ENCODE measurements around the gene GRIK4. TPM values are rescaled to one million over a fixed set of nuclear protein-coding genes. Genes with fewer than 3 reads are reported as not detected.

GRIK4 gene
- total RNA-seq, 1 donor from 2014 or later, result 4.3 TPM

DNA sequence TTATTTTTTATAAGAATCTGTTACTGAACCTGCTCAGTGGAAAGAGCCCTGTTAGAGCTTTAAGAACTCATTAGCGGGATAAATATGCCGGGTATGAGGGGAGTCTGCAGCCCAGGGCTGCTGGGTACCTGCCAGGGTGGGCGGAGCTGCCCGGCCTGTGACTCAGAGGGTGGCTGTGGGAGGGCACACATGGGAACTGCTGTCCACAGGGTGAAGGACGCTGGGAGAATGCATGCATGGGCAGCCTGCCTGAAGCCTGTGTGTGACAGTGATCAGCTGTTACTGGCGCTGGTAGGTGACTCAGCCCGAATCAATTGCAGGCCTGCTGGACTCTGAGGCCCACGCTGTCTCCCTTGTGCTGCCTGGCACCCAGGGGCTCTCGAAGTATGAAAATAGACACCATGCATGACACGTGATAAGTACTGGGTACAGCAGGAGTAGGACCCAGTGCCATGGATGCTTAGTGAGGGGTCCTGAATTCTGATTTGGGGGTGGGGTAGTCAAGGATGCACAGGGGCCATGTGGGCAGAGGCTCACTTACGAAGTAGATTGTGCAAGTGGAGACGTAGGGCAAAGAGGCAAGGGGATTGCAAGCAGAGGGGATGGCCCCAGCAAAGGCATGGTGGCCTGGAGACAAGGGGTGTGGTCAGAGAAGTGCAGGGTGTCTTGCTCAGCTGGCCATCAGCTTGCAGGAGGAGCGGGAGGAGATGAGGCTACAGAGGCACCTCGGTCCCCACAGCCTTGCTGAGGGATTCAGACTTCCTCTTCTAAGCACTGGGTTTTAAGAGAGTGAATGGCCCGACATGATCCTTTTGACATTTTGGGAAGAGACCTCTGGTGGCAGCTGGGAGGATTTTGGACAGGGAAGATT lies 36.5 kb downstream of the GRIK4 start:
- DNase-seq, result peak; percentile 81
- ATAC-seq, result peak; percentile 88
- Histone ChIP-seq H3K27me3 (peaks cover 5% of the 10 kb centered on the region), H3K9me3 (no peaks in the 10 kb centered on the region), H3K27ac (peak overlapping the region; percentile 75), H3K4me3 (no peak overlapping the region), H3K4me1 (peaks cover 11% of the 10 kb centered on the region), H3K36me3 (no peaks in the 10 kb centered on the region)
- intact Hi-C loops (cut with DNase I), result no loop called here
- TF ChIP-seq, protein P1, sequence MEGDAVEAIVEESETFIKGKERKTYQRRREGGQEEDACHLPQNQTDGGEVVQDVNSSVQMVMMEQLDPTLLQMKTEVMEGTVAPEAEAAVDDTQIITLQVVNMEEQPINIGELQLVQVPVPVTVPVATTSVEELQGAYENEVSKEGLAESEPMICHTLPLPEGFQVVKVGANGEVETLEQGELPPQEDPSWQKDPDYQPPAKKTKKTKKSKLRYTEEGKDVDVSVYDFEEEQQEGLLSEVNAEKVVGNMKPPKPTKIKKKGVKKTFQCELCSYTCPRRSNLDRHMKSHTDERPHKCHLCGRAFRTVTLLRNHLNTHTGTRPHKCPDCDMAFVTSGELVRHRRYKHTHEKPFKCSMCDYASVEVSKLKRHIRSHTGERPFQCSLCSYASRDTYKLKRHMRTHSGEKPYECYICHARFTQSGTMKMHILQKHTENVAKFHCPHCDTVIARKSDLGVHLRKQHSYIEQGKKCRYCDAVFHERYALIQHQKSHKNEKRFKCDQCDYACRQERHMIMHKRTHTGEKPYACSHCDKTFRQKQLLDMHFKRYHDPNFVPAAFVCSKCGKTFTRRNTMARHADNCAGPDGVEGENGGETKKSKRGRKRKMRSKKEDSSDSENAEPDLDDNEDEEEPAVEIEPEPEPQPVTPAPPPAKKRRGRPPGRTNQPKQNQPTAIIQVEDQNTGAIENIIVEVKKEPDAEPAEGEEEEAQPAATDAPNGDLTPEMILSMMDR (IDR thresholded peaks at IDR 0.05), result no peak

DNA sequence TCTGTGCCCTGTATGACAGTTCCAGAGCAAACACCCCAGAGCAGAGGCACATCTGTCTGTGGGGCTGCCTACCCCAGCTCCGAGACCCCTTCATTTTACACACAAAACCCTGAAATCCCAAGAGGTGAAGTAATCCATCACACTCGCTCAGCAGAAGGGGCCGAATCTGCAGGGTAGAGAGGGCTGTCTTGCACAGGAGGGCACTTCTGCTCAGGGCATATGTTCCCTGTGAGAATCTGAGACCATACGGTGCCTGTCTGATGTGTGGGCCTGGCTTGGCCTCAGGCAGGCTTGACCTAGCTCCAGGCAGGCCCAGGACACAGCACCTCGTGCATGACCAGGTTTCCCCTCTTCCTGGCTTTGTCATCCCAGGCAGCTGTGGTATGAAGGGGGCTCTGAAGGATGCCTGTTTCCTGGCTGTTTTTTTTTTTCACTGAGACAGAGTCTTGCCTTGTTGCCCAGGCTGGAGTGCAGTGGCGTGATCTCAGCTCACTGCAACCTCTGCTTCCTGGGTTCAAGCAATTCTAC lies 37.2 kb downstream of the GRIK4 start:
- H3K4me1 ChIP-seq, result peaks cover 15% of the 10 kb centered on the region
- DNase-seq, result no peak
- TF ChIP-seq, protein P1 (IDR thresholded peaks at IDR 0.05), result no peak

GRCh38 chr11:120549346-120549745 lies 37.8 kb downstream of the GRIK4 start:
- no peak for ATAC-seq
- H3K27me3 ChIP-seq, result peaks cover 5% of the 10 kb centered on the region
- H3K4me1 ChIP-seq, result peaks cover 15% of the 10 kb centered on the region
- H3K4me3 ChIP-seq, result no peak overlapping the region
- no peaks in the 10 kb centered on the region for H3K9me3 ChIP-seq
- H3K36me3 ChIP-seq, result no peaks in the 10 kb centered on the region
- TF ChIP-seq, protein P1 (IDR thresholded peaks at IDR 0.05), result no peak
- no peak overlapping the region for H3K27ac ChIP-seq
- no peak for DNase-seq
- intact Hi-C loops (cut with DNase I), result no loop called here

More for the DNA sequence above, 37.2 kb downstream of the GRIK4 start:
- Histone ChIP-seq H3K27ac (peak overlapping the region; percentile 75), H3K27me3 (peaks cover 5% of the 10 kb centered on the region), H3K9me3 (no peaks in the 10 kb centered on the region), H3K4me3 (no peak overlapping the region), H3K36me3 (no peaks in the 10 kb centered on the region)
- no peak for ATAC-seq
- intact Hi-C loops (cut with DNase I), result no loop called here

DNA sequence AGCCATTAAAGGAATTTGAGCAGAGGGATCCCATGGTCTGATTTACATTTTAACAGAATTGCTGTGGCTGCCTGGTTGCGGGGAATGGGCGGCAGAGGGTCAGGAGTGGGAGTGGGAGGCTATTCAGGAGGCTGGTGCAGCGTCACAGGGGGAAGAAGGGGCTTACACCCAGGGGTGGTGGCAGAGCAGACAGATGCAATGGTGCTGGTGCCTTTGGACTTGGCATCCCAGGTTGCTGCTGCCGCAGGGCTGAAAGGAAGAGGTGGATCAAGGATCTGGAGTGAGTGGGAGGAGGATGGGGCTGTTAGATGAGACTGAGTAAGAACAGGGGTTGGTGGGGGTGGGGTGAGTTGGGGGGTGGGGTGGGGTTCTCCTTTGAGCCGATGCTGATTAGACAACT lies 38.5 kb downstream of the GRIK4 start:
- no peak for DNase-seq
- Histone ChIP-seq H3K4me1 (peaks cover 15% of the 10 kb centered on the region), H3K27me3 (peaks cover 5% of the 10 kb centered on the region), H3K27ac (no peak overlapping the region), H3K4me3 (no peak overlapping the region), H3K36me3 (no peaks in the 10 kb centered on the region), H3K9me3 (no peaks in the 10 kb centered on the region)
- ATAC-seq, result no peak
- intact Hi-C loops (cut with DNase I), result no loop called here
- TF ChIP-seq, protein P1 (IDR thresholded peaks at IDR 0.05), result no peak

GRCh38 chr11:120551191-120551590 lies 39.6 kb downstream of the GRIK4 start:
- ATAC-seq (no peak), DNase-seq (no peak)
- Histone ChIP-seq H3K27ac (no peak overlapping the region), H3K4me1 (peaks cover 15% of the 10 kb centered on the region), H3K9me3 (no peaks in the 10 kb centered on the region), H3K36me3 (no peaks in the 10 kb centered on the region), H3K27me3 (peaks cover 5% of the 10 kb centered on the region), H3K4me3 (no peak overlapping the region)
- intact Hi-C loops (cut with DNase I), result no loop called here
- TF ChIP-seq, protein P1 (IDR thresholded peaks at IDR 0.05), result no peak

Measured in upper lobe of right lung (tissue), 1 donor.